ENCODE measurements around the gene RBM4. TPM values are rescaled to one million over a fixed set of nuclear protein-coding genes. Genes with fewer than 3 reads are reported as not detected.

Gene RBM4
- total and polyA plus RNA-seq, 2 donors (not counting 1 experiment from before 2014, with no cell fraction given) = 125 to 199 TPM

DNA sequence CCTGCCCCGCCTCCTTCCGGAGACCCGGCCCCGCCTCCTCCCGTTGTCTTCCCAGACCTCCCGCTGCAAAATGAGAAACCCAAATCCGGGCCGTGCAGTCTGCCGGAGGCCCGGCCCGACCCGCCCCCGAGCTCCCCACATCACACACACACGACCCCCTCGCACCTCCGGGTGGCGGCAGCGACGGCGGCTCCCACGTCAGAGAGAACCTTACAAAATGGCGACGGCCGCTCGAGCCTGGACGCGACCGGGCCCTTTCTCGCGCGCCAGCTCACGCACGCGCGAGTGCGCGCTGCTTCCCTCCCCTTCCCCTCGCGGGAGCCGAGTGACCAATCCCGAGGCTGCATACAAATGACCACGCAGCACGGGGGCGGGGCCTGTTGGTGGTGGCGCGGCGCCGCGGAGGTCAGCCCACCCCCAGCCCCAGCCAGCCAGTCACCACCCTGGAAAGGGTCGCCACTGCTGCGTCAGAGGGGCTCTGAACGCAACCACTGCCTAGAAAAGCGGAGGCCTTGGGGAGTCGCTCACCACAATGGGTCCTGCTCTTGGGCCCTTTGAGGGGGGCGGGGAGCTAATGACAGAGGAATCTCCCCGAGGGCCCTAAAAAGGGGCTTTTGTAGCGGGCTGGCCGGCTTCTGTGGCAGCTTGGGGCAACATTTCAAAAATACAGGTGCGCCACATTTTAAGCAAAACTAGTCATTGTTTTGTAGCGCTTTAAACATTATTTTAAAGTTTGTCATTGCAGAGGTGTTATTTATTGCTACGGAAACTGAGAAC is 39.3 kb downstream of the RBM4 start, which contains the start of gene RBM4B:
RBM4B (minus strand) TSS at position 289 of the 777 bp plus-strand sequence. CDS start 808 bp downstream, outside the sequence.
- H3K4me1 Mint-ChIP-seq = peaks cover 33% of the 10 kb centered on the region
- POLR2A ChIA-PET = interaction anchor here (0.6 to 3.1 kb wide), 36 partner anchors 12 to 704 kb away, joined by 3 to 49 read pairs (median 6); partner anchors contain the start of genes CCDC87, CCS, DPP3 and MRPL11
- peak within 1 kb of the TSS; percentile 99 for H3K4me3 Mint-ChIP-seq
- H4K20me1 ChIP-seq (ENCODE audit: control insufficient read depth, insufficient read depth, low read length, poor library complexity, severe bottlenecking) = peaks cover 16% of the 10 kb centered on the region
- no peaks in the 10 kb centered on the region for H3K27me3 ChIP-seq (replicated peaks in 1 of 4; ENCODE audit: control extremely low read depth in 1 of 4, control insufficient read depth in 3 of 4, insufficient read depth in 4 of 4, low read length in 3 of 4)
- H3K27ac Mint-ChIP-seq = peak within 1 kb of the TSS; percentile 99
- no peaks in the 10 kb centered on the region for H3K9me3 ChIP-seq (ENCODE audit: control extremely low read depth in 1 of 3, control insufficient read depth in 2 of 3, insufficient read depth in 1 of 3, low read length in 2 of 3)
- ATAC-seq (ENCODE audit: low read depth) (peak; percentile 91), DNase-seq (peak; percentile 99)
- H3K9me3 Mint-ChIP-seq (ENCODE audit: insufficient read depth) = no peaks in the 10 kb centered on the region
- peak within 1 kb of the TSS; percentile 91 to 99 for H3K27ac ChIP-seq (ENCODE audit: low read length in 2 of 2)
- peak within 1 kb of the TSS; percentile 96 for H2AFZ ChIP-seq (ENCODE audit: insufficient read depth, low read depth, low read length, poor library complexity, severe bottlenecking)
- H3K4me2 ChIP-seq (replicated peaks; ENCODE audit: low read depth, low read length, poor library complexity, severe bottlenecking) = peak within 1 kb of the TSS; percentile 97
- intact Hi-C loops (cut with micrococcal nuclease) = loop anchor here (1.0 to 5.0 kb wide), 10 partner anchors 19 to 365 kb away; partner anchors contain the start of genes BBS1, CCDC87, CCS and DPP3
- CTCF ChIA-PET = interaction anchor here (0.6 to 8.0 kb wide), 43 partner anchors 10 to 365 kb away, joined by 3 to 301 read pairs (median 7); partner anchors contain the start of genes ACTN3, BBS1, CCDC87 and CCS
- peak within 1 kb of the TSS; percentile 89 for H3K9ac ChIP-seq (ENCODE audit: low read length)
- H3K27me3 Mint-ChIP-seq = no peaks in the 10 kb centered on the region
- TF ChIP-seq EZH2 (IDR thresholded peaks at IDR 0.05; ENCODE audit: borderline replicate concordance, insufficient read depth, low read depth, low read length, poor library complexity, severe bottlenecking) = no peak
- TF ChIP-seq, protein P1, sequence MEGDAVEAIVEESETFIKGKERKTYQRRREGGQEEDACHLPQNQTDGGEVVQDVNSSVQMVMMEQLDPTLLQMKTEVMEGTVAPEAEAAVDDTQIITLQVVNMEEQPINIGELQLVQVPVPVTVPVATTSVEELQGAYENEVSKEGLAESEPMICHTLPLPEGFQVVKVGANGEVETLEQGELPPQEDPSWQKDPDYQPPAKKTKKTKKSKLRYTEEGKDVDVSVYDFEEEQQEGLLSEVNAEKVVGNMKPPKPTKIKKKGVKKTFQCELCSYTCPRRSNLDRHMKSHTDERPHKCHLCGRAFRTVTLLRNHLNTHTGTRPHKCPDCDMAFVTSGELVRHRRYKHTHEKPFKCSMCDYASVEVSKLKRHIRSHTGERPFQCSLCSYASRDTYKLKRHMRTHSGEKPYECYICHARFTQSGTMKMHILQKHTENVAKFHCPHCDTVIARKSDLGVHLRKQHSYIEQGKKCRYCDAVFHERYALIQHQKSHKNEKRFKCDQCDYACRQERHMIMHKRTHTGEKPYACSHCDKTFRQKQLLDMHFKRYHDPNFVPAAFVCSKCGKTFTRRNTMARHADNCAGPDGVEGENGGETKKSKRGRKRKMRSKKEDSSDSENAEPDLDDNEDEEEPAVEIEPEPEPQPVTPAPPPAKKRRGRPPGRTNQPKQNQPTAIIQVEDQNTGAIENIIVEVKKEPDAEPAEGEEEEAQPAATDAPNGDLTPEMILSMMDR (IDR thresholded peaks at IDR 0.05) = no peak
- WGBS (ENCODE audit: insufficient coverage) = under 1% methylated on average over 61 of the region's 61 CpGs
- H3K4me1 ChIP-seq (ENCODE audit: control insufficient read depth in 2 of 2, insufficient read depth in 2 of 2, low read length in 2 of 2) = peaks cover 24 to 35% of the 10 kb centered on the region in 2 donors
- H3K4me3 ChIP-seq (ENCODE audit: control extremely low read depth in 1 of 5, extremely low read depth in 1 of 5, insufficient read depth in 1 of 5, low read depth in 2 of 5, low read length in 4 of 5) = peak within 1 kb of the TSS; percentile 86 to 95 (median 89)
- H3K79me2 ChIP-seq (ENCODE audit: control insufficient read depth, insufficient read depth, low read length) = peaks cover 47% of the 10 kb centered on the region
- no peaks in the 10 kb centered on the region for H3K36me3 ChIP-seq (replicated peaks in 1 of 2; ENCODE audit: control extremely low read depth in 1 of 2, control insufficient read depth in 1 of 2, extremely low read depth in 1 of 2, insufficient read depth in 2 of 2, low read length in 1 of 2)
